BJ (cell line): ENCODE measurements around the gene NUPR1. TPM values are rescaled to one million over a fixed set of nuclear protein-coding genes. Genes with fewer than 3 reads are reported as not detected.

Experiments used
- CTCF ChIA-PET: fragments of 350-600 bp; formaldehyde crosslinking; extraction: SDS; loops from one replicate; lab custom pipeline; 2021; ENCODE audit warnings: antibody characterized with exemption, inconsistent platforms; lab: Yijun Ruan, JAX
- POLR2A ChIA-PET: fragments of 300-600 bp; sonication (Branson Sonifier 250); formaldehyde crosslinking; extraction: SDS; loops from one replicate; lab custom pipeline; 2021; ENCODE audit warnings: antibody characterized with exemption; lab: Charles Lee
- DNase-seq: peaks from one replicate; pipeline ENCODE4 v3.0.0-alpha.2; 2011; ENCODE audit warnings: low read depth
- H3K27me3 ChIP-seq: 2 replicates; pipeline ENCODE4 v1.6.0; 2011; ENCODE audit warnings: low read length; ENCODE audit not compliant: control insufficient read depth, insufficient read depth
- H3K36me3 ChIP-seq: 2 replicates; pipeline ENCODE4 v1.5.1; 2011; ENCODE audit warnings: low read length; ENCODE audit not compliant: control insufficient read depth, insufficient read depth
- H3K4me3 ChIP-seq: 2 replicates; pipeline ENCODE4 v1.5.1; 2011; ENCODE audit warnings: low read depth, mild to moderate bottlenecking, control low read depth, low read length
- polyA plus RNA-seq: library from polyadenylated mRNA; depleted of rRNA; stranded (reverse); fragments of >200 nt; gene quantifications from 2 replicates; pipeline ENCODE4 v1.2.3, GENCODE V29; 2011
- TF ChIP-seq, protein P1 (sequence below): IDR thresholded peaks from 2 replicates; pipeline ENCODE4 v1.5.1; 2011; ENCODE audit warnings: low read depth, mild to moderate bottlenecking, control low read depth, inconsistent platforms, low read length, moderate library complexity; ENCODE audit not compliant: insufficient read depth

The NUPR1 gene
- polyA plus RNA-seq, 1 experiment: 31.4 TPM

DNA sequence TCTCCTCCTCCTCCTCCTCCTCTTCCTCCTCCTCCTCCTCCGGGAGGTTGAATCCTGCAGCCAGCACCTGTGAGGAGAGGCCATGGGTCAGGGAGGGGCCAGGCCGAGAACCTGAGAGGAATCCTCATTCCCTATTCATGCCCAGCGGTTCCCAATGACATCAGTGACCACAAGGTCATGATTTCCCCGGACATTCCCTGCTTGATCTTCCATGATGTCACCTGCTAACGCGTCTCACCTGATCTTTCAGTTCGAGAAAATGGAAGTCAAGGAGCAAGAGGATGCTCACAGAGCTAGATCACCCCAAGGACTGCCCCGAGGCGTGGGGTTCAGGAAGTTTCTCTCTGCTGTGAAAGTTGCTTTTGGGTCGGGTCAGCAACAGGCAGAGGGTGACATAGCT is 38.9 kb downstream of the NUPR1 start:
- no peaks in the 10 kb centered on the region for H3K36me3 ChIP-seq
- H3K4me3 ChIP-seq: no peak overlapping the region
- no peak for DNase-seq
- CTCF ChIA-PET: no interaction called here
- TF ChIP-seq, protein P1, sequence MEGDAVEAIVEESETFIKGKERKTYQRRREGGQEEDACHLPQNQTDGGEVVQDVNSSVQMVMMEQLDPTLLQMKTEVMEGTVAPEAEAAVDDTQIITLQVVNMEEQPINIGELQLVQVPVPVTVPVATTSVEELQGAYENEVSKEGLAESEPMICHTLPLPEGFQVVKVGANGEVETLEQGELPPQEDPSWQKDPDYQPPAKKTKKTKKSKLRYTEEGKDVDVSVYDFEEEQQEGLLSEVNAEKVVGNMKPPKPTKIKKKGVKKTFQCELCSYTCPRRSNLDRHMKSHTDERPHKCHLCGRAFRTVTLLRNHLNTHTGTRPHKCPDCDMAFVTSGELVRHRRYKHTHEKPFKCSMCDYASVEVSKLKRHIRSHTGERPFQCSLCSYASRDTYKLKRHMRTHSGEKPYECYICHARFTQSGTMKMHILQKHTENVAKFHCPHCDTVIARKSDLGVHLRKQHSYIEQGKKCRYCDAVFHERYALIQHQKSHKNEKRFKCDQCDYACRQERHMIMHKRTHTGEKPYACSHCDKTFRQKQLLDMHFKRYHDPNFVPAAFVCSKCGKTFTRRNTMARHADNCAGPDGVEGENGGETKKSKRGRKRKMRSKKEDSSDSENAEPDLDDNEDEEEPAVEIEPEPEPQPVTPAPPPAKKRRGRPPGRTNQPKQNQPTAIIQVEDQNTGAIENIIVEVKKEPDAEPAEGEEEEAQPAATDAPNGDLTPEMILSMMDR: no peak
- POLR2A ChIA-PET: no interaction called here
- H3K27me3 ChIP-seq: peaks cover 3% of the 10 kb centered on the region; the same call in 1 of the 2 replicates

DNA sequence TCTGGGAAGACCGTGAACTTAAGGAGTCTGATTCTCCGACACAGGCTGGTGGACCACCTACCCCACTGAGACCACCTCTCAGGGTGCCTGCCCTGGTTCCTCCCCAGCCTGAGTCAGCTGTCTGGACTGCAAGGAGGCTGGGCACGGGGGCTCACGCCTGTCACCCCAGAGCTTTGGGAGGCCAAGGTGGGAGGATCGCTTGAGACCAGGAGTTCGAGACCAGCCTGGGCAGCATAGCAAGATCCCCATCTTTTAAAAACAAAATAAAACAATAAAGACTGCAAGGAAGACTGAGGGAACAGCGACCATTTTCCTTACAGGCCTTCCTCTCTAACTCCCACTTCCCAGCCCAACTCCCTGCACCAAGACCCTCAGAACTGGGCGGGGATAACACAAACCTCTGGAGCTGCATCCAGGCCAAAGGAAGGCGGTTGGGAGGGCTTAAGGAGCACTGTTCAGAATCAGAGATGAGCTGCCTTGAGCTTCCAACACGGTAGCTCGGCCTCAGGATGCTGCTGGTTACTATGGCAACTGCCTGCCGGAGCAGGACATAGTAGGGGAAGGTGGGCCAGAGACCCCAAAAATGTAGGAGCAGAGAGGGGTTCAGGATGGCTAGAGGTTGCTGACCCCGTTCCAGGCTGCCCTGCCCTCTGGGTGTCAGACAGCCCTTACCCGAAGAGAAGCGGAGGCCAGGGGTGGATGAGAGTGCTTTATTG is 40.0 kb downstream of the NUPR1 start:
- Histone ChIP-seq H3K27me3 (peaks cover 3% of the 10 kb centered on the region; the same call in 1 of the 2 replicates), H3K36me3 (no peaks in the 10 kb centered on the region), H3K4me3 (no peak overlapping the region)
- TF ChIP-seq, protein P1: no peak
- no peak for DNase-seq
- CTCF ChIA-PET: no interaction called here
- POLR2A ChIA-PET: no interaction called here

DNA sequence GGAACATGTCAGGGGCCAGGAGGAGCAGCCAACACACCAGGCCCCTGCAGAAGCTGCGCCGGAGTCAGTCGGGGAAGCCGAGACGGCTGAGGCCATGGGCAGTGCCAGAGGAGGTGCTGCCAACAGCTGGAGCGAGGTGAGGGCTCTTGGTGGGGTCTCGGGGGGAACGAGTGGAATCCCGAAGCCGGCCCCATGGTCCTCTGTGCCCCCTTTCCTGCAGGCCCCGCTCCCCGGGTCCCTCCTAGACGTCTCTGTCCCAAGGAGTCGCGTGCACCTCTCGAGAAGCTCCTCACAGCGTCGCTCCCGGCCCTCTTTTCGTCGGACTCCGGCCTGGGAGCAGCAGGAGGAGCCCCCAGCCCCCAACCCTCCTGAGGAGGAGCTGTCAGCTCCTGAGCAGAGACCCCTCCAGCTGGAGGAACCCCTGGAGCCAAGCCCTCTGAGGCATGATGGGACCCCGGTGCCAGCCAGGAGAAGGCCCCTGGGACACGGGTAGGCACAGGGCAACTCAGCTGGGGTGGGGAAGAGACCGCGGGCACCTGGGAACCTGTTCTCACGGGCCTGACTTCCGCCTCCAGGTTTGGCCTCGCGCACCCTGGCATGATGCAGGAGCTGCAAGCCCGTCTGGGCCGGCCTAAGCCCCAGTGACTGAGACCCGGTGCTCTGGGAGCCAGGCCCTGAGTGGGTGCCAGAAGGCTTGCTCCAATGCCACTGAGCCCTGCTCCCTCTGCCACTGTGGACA is 40.7 kb downstream of the NUPR1 start:
- no peak for DNase-seq
- TF ChIP-seq, protein P1: no peak
- Histone ChIP-seq H3K4me3 (no peak overlapping the region), H3K36me3 (no peaks in the 10 kb centered on the region), H3K27me3 (peaks cover 3% of the 10 kb centered on the region; the same call in 1 of the 2 replicates)
- POLR2A ChIA-PET: no interaction called here
- CTCF ChIA-PET: no interaction called here

DNA sequence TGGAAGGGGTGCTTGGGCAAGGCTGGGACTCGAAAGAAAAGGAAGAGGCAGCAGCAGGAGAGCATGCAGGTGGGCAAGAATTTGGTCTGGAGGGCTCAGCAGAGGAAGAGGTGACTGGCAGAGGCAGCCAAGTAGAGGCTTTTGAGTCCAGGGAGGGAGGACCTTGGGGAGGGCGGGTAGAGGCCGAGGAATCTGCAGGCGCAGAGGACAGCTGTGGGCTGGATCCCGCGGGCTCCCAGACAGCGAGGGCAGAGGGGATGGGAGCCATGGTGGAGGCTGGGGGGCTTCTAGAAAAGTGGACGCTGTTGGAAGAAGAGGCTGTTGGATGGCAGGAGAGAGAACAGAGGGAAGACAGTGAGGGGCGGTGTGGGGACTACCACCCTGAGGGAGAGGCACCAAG is 41.4 kb downstream of the NUPR1 start:
- CTCF ChIA-PET: no interaction called here
- no peak overlapping the region for H3K4me3 ChIP-seq
- TF ChIP-seq, protein P1: no peak
- H3K27me3 ChIP-seq: peaks cover 3% of the 10 kb centered on the region; the same call in 1 of the 2 replicates
- no peaks in the 10 kb centered on the region for H3K36me3 ChIP-seq
- DNase-seq: no peak
- POLR2A ChIA-PET: no interaction called here

DNA sequence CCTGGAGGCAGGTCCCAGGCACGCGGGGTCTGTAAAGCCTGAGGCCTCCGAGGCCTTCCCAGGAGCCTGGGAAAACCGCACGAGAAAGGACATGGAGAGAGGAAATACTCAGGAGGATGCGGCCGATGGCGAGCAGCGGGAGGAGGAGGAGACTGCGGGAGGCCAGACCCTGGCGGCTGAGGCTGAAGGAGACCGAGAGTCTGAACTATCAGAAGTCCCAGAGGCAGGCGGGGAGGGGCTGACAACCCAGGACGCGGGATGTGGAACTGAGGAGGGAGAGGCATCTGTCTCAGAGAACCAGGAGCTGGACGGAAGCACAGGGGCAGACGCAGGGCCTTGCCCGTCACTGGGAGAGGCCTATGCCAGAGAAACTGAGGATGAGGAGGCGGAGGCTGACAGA is 41.9 kb downstream of the NUPR1 start:
- Histone ChIP-seq H3K36me3 (no peaks in the 10 kb centered on the region), H3K27me3 (no peaks in the 10 kb centered on the region), H3K4me3 (no peak overlapping the region)
- TF ChIP-seq, protein P1: no peak
- ChIA-PET POLR2A (no interaction called here), CTCF (no interaction called here)
- no peak for DNase-seq
